ENCODE results near the gene PHF12. TPM values are rescaled to one million over a fixed set of nuclear protein-coding genes. Genes with fewer than 3 reads are reported as not detected.

The PHF12 gene
- total and polyA plus RNA-seq, 2 of the 13 experiments (the other 11 are each of a cell fraction or from before 2014, with no cell fraction given) = 9.8 to 17.1 TPM

- TF ChIP-seq ELK4 (CRISPR knock-in tag; IDR thresholded peaks at IDR 0.05; ENCODE audit: borderline replicate concordance) (no peak), ZNF101 (CRISPR knock-in tag; IDR thresholded peaks at IDR 0.05; ENCODE audit: borderline replicate concordance, low read depth) (no peak), ARHGAP35 (CRISPR knock-in tag; IDR thresholded peaks at IDR 0.05; ENCODE audit: borderline replicate concordance) (no peak), ZBTB37 (CRISPR knock-in tag; IDR thresholded peaks at IDR 0.05) (no peak), ZBTB34 (CRISPR knock-in tag; IDR thresholded peaks at IDR 0.05) (no peak), TFDP2 (CRISPR knock-in tag; IDR thresholded peaks at IDR 0.05) (no peak), ZNF710 (CRISPR knock-in tag; IDR thresholded peaks at IDR 0.05; ENCODE audit: borderline replicate concordance) (no peak), SETDB1 (CRISPR knock-in tag; IDR thresholded peaks at IDR 0.05; ENCODE audit: borderline replicate concordance) (no peak), SMARCC2 (IDR thresholded peaks at IDR 0.05) (no peak), SMYD3 (CRISPR knock-in tag; IDR thresholded peaks at IDR 0.05) (no peak), TEAD3 (CRISPR knock-in tag; optimal IDR thresholded peaks at IDR 0.05; ENCODE audit: borderline replicate concordance) (no peak)
Observed at GRCh38 chr17:28879886-28880571, 71.3 kb downstream of the PHF12 start (continued).
